ENCODE measurements around the gene TLNRD1.

Gene TLNRD1

DNA sequence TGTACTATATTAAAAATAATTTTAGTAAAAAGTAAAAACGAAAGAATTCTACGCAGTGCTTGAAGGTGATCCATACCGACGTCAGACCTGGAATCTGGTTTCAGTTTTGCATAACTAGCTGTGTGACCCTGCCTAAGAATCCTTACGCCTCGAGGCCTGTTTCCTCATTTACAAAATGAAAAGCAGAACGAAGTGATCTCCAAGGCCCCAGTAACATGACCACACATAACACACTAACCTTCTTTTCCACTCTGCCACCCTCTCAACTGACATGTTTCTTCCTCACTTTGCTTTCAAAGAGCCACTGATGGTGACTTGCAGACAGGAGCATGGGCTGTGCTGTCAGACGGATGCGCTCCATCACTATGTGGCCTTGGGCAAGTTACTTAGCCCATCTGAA, 15.9 kb upstream of the TLNRD1 start:
- no peaks in the 10 kb centered on the region for H3K27me3 ChIP-seq (ENCODE audit: insufficient read depth, low read length)
- no peaks in the 10 kb centered on the region for H3K9me3 ChIP-seq (ENCODE audit: low read length)
- no peak overlapping the region for H3K4me3 ChIP-seq (ENCODE audit: low read length)
- H2AFZ ChIP-seq (ENCODE audit: low read depth, low read length), result no peak overlapping the region
- peaks cover 10% of the 10 kb centered on the region for H3K4me1 ChIP-seq (ENCODE audit: insufficient read depth, low read length)
- H3K36me3 ChIP-seq (ENCODE audit: insufficient read depth, low read length), result peaks cover 21% of the 10 kb centered on the region

DNA sequence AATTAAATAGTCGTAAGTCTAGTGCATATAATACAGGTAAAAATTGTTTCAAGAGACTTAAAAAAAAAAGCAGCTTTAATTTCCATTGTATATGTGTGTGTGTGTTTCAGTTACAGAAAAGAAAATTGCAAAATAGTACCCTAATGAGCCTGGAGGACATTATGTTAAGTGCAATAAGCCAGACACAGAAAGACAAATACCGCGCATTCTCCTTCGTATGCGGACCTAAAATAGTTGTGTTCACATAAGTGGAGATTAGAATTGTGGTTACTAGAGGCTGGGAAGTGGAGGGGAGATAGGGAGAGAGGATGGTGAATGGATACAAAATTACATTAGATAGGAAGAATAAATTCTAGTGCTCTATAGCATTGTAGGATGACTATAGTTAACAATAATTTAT, 14.7 kb upstream of the TLNRD1 start:
- Histone ChIP-seq H3K4me3 (ENCODE audit: low read length) (no peak overlapping the region), H3K27me3 (ENCODE audit: insufficient read depth, low read length) (no peaks in the 10 kb centered on the region), H2AFZ (ENCODE audit: low read depth, low read length) (no peak overlapping the region), H3K36me3 (ENCODE audit: insufficient read depth, low read length) (peaks cover 13% of the 10 kb centered on the region), H3K9me3 (ENCODE audit: low read length) (no peaks in the 10 kb centered on the region), H3K4me1 (ENCODE audit: insufficient read depth, low read length) (peaks cover 13% of the 10 kb centered on the region)

DNA sequence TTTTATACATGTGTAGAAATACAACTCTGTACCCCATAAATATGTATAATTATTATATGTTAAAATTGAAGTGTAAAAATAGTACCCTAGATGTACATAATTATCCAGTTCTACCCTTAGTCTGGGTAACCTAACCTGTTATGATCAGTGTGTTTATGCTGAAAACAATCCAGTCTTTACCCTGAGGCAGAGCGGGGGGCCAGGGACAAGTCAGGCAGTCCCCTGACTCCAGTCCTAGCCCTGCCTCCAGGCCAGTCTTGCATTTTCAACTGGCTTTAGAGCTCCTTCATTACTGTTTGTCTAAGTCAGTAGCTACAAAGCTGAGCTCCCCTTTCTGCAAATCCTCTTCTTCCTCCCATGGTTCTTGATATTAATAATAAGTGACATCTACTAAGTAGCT, 14.2 kb upstream of the TLNRD1 start:
- Histone ChIP-seq H3K4me3 (ENCODE audit: low read length) (no peak overlapping the region), H2AFZ (ENCODE audit: low read depth, low read length) (no peak overlapping the region), H3K4me1 (ENCODE audit: insufficient read depth, low read length) (peaks cover 13% of the 10 kb centered on the region), H3K27me3 (ENCODE audit: insufficient read depth, low read length) (no peaks in the 10 kb centered on the region), H3K36me3 (ENCODE audit: insufficient read depth, low read length) (peaks cover 13% of the 10 kb centered on the region), H3K9me3 (ENCODE audit: low read length) (no peaks in the 10 kb centered on the region)

DNA sequence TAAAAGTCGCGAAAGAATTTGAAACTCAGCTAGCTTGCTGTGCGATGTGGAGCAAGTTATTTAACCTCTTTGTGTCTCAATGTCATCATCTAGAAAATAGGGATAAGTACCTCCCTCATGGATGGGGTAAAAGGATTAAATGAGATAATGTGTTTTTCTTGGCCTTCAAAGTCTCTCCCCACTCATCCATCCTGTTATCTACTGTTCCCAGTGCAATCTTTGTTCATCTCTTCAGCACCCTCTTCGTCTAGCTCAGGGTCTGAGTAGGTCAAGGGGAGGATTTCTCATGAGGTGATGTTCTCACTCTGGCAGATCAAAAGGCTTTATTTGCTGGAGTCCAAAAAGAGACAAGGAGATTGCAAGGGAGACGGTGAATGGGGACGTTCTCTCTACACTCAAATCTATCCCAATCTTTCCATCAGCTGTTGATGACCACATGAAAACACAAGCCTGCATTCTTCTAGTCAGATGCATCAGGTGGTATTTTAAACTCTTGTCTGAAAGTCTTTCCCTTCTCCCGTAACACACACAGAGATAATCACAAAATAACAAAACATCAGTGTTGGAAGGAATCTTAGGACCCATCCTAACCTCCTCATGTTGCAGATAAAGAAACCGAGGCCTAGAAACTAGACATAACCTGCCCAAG, 12.5 kb upstream of the TLNRD1 start:
- Histone ChIP-seq H2AFZ (ENCODE audit: low read depth, low read length) (no peak overlapping the region), H3K4me1 (ENCODE audit: insufficient read depth, low read length) (peaks cover 13% of the 10 kb centered on the region), H3K36me3 (ENCODE audit: insufficient read depth, low read length) (peaks cover 7% of the 10 kb centered on the region), H3K9me3 (ENCODE audit: low read length) (no peaks in the 10 kb centered on the region), H3K27me3 (ENCODE audit: insufficient read depth, low read length) (no peaks in the 10 kb centered on the region), H3K4me3 (ENCODE audit: low read length) (peak overlapping the region; percentile 62)

DNA sequence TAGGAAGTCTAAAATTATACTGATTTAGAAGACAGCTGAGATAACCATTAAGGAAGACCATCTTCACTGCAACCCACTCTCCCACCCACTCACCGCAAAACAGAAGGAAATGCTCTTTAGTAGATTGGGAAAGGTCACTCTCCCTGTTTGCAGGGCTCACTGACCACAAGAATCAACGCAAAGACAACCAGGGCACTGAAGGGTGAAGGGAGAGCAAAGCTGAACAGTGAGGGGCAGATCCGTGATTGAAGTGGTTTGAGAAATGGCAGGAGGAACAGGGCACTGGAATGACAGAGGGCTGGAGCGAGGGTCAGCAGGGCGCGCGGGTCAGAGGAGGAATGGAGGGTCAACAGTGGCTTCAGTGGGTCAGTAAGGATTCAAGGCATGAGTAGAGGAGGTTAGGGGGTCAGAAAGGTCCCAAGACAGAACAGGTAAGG, 11.6 kb upstream of the TLNRD1 start:
- H3K4me3 ChIP-seq (ENCODE audit: low read length), result peak overlapping the region; percentile 62
- peaks cover 6% of the 10 kb centered on the region for H3K36me3 ChIP-seq (ENCODE audit: insufficient read depth, low read length)
- H2AFZ ChIP-seq (ENCODE audit: low read depth, low read length), result peak overlapping the region; percentile 62
- H3K4me1 ChIP-seq (ENCODE audit: insufficient read depth, low read length), result peaks cover 13% of the 10 kb centered on the region
- no peaks in the 10 kb centered on the region for H3K27me3 ChIP-seq (ENCODE audit: insufficient read depth, low read length)
- no peaks in the 10 kb centered on the region for H3K9me3 ChIP-seq (ENCODE audit: low read length)

DNA sequence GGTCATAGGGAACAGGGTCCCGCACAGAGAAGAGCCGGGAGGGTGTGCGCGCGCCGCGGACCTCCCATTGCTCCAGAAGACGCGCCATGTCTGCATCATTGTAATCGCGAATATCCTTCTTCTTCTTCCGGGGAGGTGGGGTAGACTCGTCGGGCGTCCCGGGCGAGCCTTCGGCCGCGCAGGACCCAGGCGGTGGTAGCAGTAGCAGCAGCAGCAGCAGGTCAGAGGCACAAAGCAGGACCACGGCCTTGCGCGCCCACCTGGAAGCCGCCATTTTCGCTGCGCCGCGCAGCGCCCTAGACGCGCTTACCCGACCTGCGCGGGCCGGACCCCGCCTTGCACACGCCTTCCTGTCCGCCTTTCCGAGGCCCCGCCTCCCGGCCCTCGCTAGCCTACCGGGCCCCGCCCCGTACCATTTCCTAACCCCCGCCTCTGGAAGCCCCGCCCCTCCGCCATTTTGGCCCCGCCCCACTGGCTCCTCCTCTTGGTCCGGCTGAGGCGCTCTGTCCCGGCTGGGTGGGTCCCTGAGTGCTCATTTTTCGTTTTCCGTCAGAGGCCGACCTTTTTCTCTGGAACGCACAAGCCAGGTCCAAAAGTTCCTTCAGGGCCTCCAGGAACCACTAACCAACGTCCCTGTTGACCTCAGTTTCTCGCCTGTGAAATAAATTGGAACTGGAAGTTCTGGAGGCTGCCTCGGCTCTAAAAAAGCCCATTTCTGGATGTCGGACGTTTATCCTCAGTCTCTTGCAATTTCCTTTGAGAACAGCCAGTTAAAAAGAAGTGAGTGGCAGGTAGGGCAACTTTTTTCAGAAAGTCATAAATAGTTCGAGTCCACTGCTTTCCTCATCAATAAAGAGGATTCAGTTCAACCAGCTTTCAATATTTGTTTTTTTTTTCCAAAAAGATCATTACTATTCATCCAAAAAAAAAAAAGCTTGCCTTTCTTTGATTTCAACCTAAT, 10.9 kb upstream of the TLNRD1 start, which contains the start of gene MESD:
Gene MESD (minus strand): TSS at position 302 of the 961 bp plus-strand sequence. CDS start 28 bp downstream, at position 274.
- Histone ChIP-seq H3K9me3 (ENCODE audit: low read length) (no peaks in the 10 kb centered on the region), H3K4me3 (ENCODE audit: low read length) (peak within 1 kb of the TSS; percentile 62), H2AFZ (ENCODE audit: low read depth, low read length) (peak within 1 kb of the TSS; percentile 97), H3K27me3 (ENCODE audit: insufficient read depth, low read length) (no peaks in the 10 kb centered on the region), H3K36me3 (ENCODE audit: insufficient read depth, low read length) (peaks cover 5% of the 10 kb centered on the region), H3K4me1 (ENCODE audit: insufficient read depth, low read length) (peaks cover 14% of the 10 kb centered on the region)

DNA sequence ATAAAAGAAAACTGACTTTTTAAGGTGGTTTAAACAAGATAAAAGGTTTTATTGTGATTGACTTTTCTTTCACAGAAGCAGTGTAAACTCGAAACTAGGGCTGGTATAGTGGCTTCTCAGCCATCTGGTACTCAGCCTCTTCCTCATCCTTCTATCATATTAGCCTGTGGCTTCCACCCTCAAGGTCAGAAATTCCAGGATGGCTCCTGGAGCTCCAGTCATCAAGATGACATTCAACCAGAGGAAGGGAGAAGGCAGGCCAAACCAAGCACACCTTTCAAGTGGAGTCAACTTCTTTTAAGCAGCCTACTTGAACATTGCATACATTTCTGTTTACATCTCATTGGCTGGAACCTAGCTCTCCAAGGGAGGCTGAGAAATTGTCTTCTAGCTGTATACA, 9.8 kb upstream of the TLNRD1 start:
- Histone ChIP-seq H2AFZ (ENCODE audit: low read depth, low read length) (no peak overlapping the region), H3K36me3 (ENCODE audit: insufficient read depth, low read length) (no peaks in the 10 kb centered on the region), H3K4me3 (ENCODE audit: low read length) (no peak overlapping the region), H3K27me3 (ENCODE audit: insufficient read depth, low read length) (no peaks in the 10 kb centered on the region), H3K9me3 (ENCODE audit: low read length) (no peaks in the 10 kb centered on the region), H3K4me1 (ENCODE audit: insufficient read depth, low read length) (peaks cover 17% of the 10 kb centered on the region)

DNA sequence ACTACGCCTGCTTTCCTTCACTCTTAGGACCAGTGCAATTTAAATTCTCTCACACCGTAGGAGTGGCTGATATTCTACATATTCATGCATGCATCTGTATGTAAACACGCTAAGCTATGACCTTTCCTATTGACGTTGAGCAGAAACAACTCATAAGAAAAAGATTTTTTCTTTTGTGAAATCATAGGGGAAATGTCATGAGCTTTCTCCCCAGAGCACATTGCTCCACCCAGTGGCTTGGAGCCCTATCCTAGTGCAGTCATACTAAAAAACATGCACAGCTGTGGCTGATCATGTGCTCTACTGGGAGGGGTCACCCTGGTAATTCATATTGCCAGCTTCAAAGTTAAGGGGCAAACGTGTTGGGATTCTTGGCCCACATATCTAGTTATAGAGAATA, 9.3 kb upstream of the TLNRD1 start:
- Histone ChIP-seq H3K9me3 (ENCODE audit: low read length) (no peaks in the 10 kb centered on the region), H3K4me1 (ENCODE audit: insufficient read depth, low read length) (peaks cover 17% of the 10 kb centered on the region), H3K27me3 (ENCODE audit: insufficient read depth, low read length) (no peaks in the 10 kb centered on the region), H2AFZ (ENCODE audit: low read depth, low read length) (no peak overlapping the region), H3K36me3 (ENCODE audit: insufficient read depth, low read length) (no peaks in the 10 kb centered on the region), H3K4me3 (ENCODE audit: low read length) (no peak overlapping the region)

DNA sequence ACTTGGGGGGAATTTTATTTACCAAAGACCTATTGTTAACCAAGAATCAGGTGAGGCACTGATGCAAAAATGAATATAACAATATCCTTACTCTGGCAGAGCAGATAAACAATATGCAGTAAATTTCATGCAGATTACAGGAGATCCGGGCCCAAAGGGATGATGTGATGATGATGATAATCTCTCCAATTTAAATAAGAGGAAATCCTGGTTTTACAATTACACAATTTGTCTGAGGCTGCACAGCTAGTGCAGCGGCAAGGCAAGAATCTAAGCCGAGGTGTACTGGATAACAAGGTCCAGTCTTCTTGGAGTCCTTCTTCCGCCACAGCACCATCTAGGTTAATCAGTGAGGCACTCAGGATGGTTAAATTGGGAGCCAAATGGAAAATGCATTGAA, 8.7 kb upstream of the TLNRD1 start:
- no peaks in the 10 kb centered on the region for H3K27me3 ChIP-seq (ENCODE audit: insufficient read depth, low read length)
- no peak overlapping the region for H3K4me3 ChIP-seq (ENCODE audit: low read length)

DNA sequence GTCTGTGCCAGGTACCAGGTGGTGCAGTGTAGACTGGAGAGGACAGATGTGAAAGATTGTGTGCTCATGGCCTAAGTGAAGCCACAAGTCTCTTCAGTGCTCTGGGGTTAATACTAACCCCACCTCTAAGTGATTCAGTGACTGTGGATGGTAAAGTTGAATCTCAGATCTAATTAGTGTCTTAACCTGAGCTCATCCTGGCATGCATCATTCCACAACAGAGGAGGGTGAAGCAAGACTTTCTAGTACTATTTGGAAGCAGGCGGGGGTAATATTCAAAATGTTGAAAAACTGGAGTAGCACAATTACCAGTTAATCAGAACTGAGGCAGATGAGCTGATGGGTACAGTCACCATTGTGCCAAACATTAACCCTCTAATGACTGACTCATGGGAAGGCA, 8.3 kb upstream of the TLNRD1 start:
- Histone ChIP-seq H2AFZ (ENCODE audit: low read depth, low read length) (no peak overlapping the region), H3K36me3 (ENCODE audit: insufficient read depth, low read length) (no peaks in the 10 kb centered on the region), H3K27me3 (ENCODE audit: insufficient read depth, low read length) (no peaks in the 10 kb centered on the region), H3K9me3 (ENCODE audit: low read length) (no peaks in the 10 kb centered on the region), H3K4me3 (ENCODE audit: low read length) (no peak overlapping the region), H3K4me1 (ENCODE audit: insufficient read depth, low read length) (peaks cover 17% of the 10 kb centered on the region)

More for the DNA sequence above, 8.7 kb upstream of the TLNRD1 start:
- Histone ChIP-seq H3K4me1 (ENCODE audit: insufficient read depth, low read length) (peaks cover 17% of the 10 kb centered on the region), H3K9me3 (ENCODE audit: low read length) (no peaks in the 10 kb centered on the region), H2AFZ (ENCODE audit: low read depth, low read length) (no peak overlapping the region), H3K36me3 (ENCODE audit: insufficient read depth, low read length) (no peaks in the 10 kb centered on the region)

DNA sequence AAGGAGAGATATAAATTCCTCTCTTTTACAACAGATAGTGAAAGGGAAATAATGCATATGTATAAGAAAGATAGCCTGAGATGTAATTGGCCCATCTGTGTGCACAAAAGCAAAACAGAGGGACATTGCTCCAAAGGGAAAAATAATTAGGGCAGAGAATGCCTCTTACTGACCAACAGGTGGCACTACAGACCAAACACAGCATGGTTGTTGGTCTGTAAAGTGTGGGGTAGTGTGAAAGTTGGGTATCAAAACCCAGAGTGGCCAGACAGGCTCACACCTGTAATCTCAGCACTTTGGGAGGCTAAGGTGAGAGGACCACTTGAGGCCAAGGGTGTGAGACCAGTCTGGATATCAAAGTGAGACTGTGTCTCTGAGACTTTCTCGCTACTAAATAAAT, 4.5 kb upstream of the TLNRD1 start:
- peaks cover 7% of the 10 kb centered on the region for H3K4me1 ChIP-seq (ENCODE audit: insufficient read depth, low read length)
- H3K4me3 ChIP-seq (ENCODE audit: low read length), result no peak overlapping the region
- H3K36me3 ChIP-seq (ENCODE audit: insufficient read depth, low read length), result no peaks in the 10 kb centered on the region
- H3K9me3 ChIP-seq (ENCODE audit: low read length), result no peaks in the 10 kb centered on the region
- H3K27me3 ChIP-seq (ENCODE audit: insufficient read depth, low read length), result no peaks in the 10 kb centered on the region
- H2AFZ ChIP-seq (ENCODE audit: low read depth, low read length), result no peak overlapping the region

DNA sequence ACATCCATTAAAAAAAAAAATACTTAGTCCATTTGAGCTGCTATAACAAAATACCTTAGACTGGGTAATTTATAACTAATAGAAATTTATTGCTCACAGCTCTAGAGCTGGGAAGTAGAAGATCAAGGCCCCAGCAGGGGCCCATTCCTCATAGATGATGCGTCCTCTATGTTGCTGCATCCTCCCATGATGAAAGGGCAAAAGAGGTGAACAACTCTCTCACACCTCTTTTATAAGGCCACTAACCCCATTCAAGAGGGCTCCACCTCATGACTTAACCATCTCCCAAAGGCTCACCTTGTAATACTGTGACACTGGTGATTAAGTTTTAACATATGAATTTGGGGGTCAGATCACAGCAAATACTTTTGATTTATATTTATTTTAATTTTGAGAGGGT, 3.0 kb upstream of the TLNRD1 start:
- H3K4me1 ChIP-seq (ENCODE audit: insufficient read depth, low read length), result peaks cover 15% of the 10 kb centered on the region
- H3K27me3 ChIP-seq (ENCODE audit: insufficient read depth, low read length), result no peaks in the 10 kb centered on the region
- H3K9me3 ChIP-seq (ENCODE audit: low read length), result peaks cover 5% of the 10 kb centered on the region
- H3K4me3 ChIP-seq (ENCODE audit: low read length), result no peak overlapping the region
- H2AFZ ChIP-seq (ENCODE audit: low read depth, low read length), result no peak overlapping the region
- H3K36me3 ChIP-seq (ENCODE audit: insufficient read depth, low read length), result peaks cover 7% of the 10 kb centered on the region

DNA sequence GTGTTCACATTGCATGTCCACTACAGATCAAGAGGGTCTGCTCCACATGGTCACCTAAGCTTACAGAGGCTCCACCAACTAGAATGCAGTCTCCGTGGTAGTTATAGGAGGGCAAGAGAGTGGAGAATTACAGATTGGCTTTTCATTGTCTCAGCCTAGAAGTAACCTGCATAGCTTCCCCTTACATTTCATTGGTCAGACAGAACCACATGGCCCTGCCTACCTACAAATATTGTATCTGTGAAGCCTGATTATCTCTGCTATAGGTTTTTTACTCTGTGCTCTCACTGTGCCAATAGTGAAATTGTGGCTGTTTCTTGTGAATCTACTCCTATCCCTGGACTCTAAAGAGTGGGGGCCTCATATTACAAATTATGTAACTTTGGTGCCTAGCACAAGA, 2.5 kb upstream of the TLNRD1 start:
- no peak overlapping the region for H2AFZ ChIP-seq (ENCODE audit: low read depth, low read length)
- H3K27me3 ChIP-seq (ENCODE audit: insufficient read depth, low read length), result no peaks in the 10 kb centered on the region
- peaks cover 12% of the 10 kb centered on the region for H3K36me3 ChIP-seq (ENCODE audit: insufficient read depth, low read length)
- H3K9me3 ChIP-seq (ENCODE audit: low read length), result peaks cover 9% of the 10 kb centered on the region
- H3K4me3 ChIP-seq (ENCODE audit: low read length), result no peak overlapping the region
- H3K4me1 ChIP-seq (ENCODE audit: insufficient read depth, low read length), result peaks cover 15% of the 10 kb centered on the region

All from neuron (in vitro differentiated cells).